CD14-positive monocyte (primary cell): ENCODE measurements around the gene ITGAV. TPM values are rescaled to one million over a fixed set of nuclear protein-coding genes. Genes with fewer than 3 reads are reported as not detected.

Source experiments
- DNase-seq, 3 donors: peaks; one replicate each; pipeline ENCODE4 v3.0.0-alpha.2; 2011 to 2022
- H2AFZ ChIP-seq: 2 replicates; pipeline ENCODE4 v1.6.0; 2012; ENCODE audit warnings: mild to moderate bottlenecking, low read depth, low read length, inconsistent platforms; ENCODE audit not compliant: insufficient read depth, poor library complexity, severe bottlenecking
- H3K27ac ChIP-seq, 2 donors: 1 replicate in 1 of 2; 2 replicates in 1 of 2; pipeline ENCODE4 v1.5.1; 2012 to 2013; ENCODE audit warnings: low read length in 2 of 2, control low read depth in 1 of 2, inconsistent platforms in 1 of 2, low read depth in 1 of 2, mild to moderate bottlenecking in 1 of 2
- H3K27me3 ChIP-seq, 2 donors: one replicate each; pipeline versions ENCODE4 v1.6.0 to v1.6.1; 2011 to 2013; ENCODE audit warnings: low read length in 2 of 2; ENCODE audit not compliant: control insufficient read depth in 2 of 2, insufficient read depth in 2 of 2
- H3K36me3 ChIP-seq, 2 donors: replicated peaks in 1 of 2; 1 replicate in 1 of 2; 2 replicates in 1 of 2; pipeline versions ENCODE4 v1.5.1 to v1.6.1; 2012 to 2013; ENCODE audit warnings: low read length in 2 of 2, control low read depth in 1 of 2, inconsistent platforms in 1 of 2, mild to moderate bottlenecking in 1 of 2; ENCODE audit not compliant: insufficient read depth in 2 of 2, control insufficient read depth in 1 of 2
- H3K4me1 ChIP-seq, 2 donors: 1 replicate in 1 of 2; 2 replicates in 1 of 2; pipeline versions ENCODE4 v1.5.1 to v1.6.1; 2012 to 2013; ENCODE audit warnings: low read length in 2 of 2, control low read depth in 1 of 2, inconsistent platforms in 1 of 2, mild to moderate bottlenecking in 1 of 2, moderate library complexity in 1 of 2; ENCODE audit not compliant: insufficient read depth in 2 of 2, control insufficient read depth in 1 of 2
- H3K4me2 ChIP-seq: replicated peaks from 2 replicates; pipeline ENCODE3; 2012; ENCODE audit warnings: low read length, moderate library complexity, mild to moderate bottlenecking; ENCODE audit not compliant: poor library complexity, severe bottlenecking; ENCODE audit errors: extremely low read depth
- H3K4me3 ChIP-seq, 3 experiments: fragments of 200-600 bp in 1 of 3; sonication (generic) in 1 of 3; replicated peaks in 1 of 3; 1 replicate in 2 of 3; 2 replicates in 1 of 3; pipeline ENCODE4 v1.5.1; 2011 to 2013; ENCODE audit warnings: low read length in 3 of 3, mild to moderate bottlenecking in 3 of 3, control low read depth in 2 of 3, low read depth in 2 of 3, inconsistent platforms in 1 of 3, moderate library complexity in 1 of 3
- H3K79me2 ChIP-seq: 2 replicates; pipeline ENCODE4 v1.6.0; 2012; ENCODE audit warnings: mild to moderate bottlenecking, control low read depth, inconsistent platforms, low read length, moderate library complexity; ENCODE audit not compliant: insufficient read depth
- H3K9ac ChIP-seq: 2 replicates; pipeline ENCODE4 v1.6.0; 2017; ENCODE audit warnings: low read length, mild to moderate bottlenecking; ENCODE audit not compliant: insufficient read depth, poor library complexity, severe bottlenecking
- H3K9me3 ChIP-seq, 2 donors: replicated peaks in 1 of 2; 1 replicate in 1 of 2; 2 replicates in 1 of 2; pipeline versions ENCODE4 v1.5.1 to v1.6.1; 2012 to 2013; ENCODE audit warnings: low read length in 2 of 2, control low read depth in 1 of 2; ENCODE audit not compliant: control insufficient read depth in 1 of 2, insufficient read depth in 1 of 2
- H4K20me1 ChIP-seq: 2 replicates; pipeline ENCODE4 v1.6.0; 2012; ENCODE audit warnings: mild to moderate bottlenecking, low read length, control low read depth, moderate library complexity; ENCODE audit not compliant: insufficient read depth
- H3K27ac Mint-ChIP-seq, 7 donors: one replicate each; pipeline ENCODE4 v1.8.0; 2020; ENCODE audit warnings: mild to moderate bottlenecking in 7 of 7, mixed read lengths in 7 of 7, moderate library complexity in 6 of 7, inconsistent platforms in 2 of 7
- H3K27me3 Mint-ChIP-seq, 3 donors: one replicate each; pipeline ENCODE4 v1.8.0; 2021 to 2022; ENCODE audit warnings: low read depth in 3 of 3, mild to moderate bottlenecking in 3 of 3, mixed read lengths in 3 of 3, moderate library complexity in 3 of 3, inconsistent platforms in 1 of 3
- H3K36me3 Mint-ChIP-seq, 2 donors: one replicate each; pipeline ENCODE4 v1.8.0; 2020; ENCODE audit warnings: mixed read lengths in 2 of 2, inconsistent platforms in 1 of 2, mild to moderate bottlenecking in 1 of 2
- H3K4me1 Mint-ChIP-seq: one replicate; pipeline ENCODE4 v1.8.0; 2020; ENCODE audit warnings: mild to moderate bottlenecking, mixed read lengths
- H3K4me3 Mint-ChIP-seq, 2 donors: one replicate each; pipeline ENCODE4 v1.8.0; 2020; ENCODE audit warnings: mild to moderate bottlenecking in 2 of 2, mixed read lengths in 2 of 2, moderate library complexity in 1 of 2
- H3K9me3 Mint-ChIP-seq, 7 donors: one replicate each; pipeline ENCODE4 v1.8.0; 2020 to 2022; ENCODE audit warnings: mixed read lengths in 7 of 7, mild to moderate bottlenecking in 6 of 7, moderate library complexity in 6 of 7, inconsistent platforms in 2 of 7
- CTCF ChIP-seq: fragments of 200-600 bp; IDR thresholded peaks from one replicate; pipeline ENCODE4 v1.8.0; 2022; ENCODE audit warnings: antibody characterized with exemption, mild to moderate bottlenecking
- WGBS: methylation state at CpG from one replicate; pipeline ENCODE4 v1.1.5; 2013; ENCODE audit warnings: missing lambda C conversion rate; ENCODE audit not compliant: insufficient coverage; 5-methylcytosine and 5-hydroxymethylcytosine counted together
- intact Hi-C, 2 donors: fragments of 100-400 bp; cut with micrococcal nuclease; formaldehyde crosslinking; loops; one replicate each; pipeline versions ENCODE4 v1.15.0 to v1.15.1; 2023
- polyA plus RNA-seq, 3 donors: library from polyadenylated mRNA; depleted of rRNA in 1 of 3; unstranded in 2 of 3; stranded (reverse) in 1 of 3; fragments of 300-500 nt in 2 of 3; fragments of >200 nt in 1 of 3; fragmentation: Illumina TruSeq in 2 of 3; gene quantifications; 1 replicate in 2 of 3; 2 replicates in 1 of 3; pipeline ENCODE4 v1.2.3, GENCODE V29; 2012 to 2021

Gene ITGAV
- polyA plus RNA-seq, 3 donors = 4.9 to 8.2 (median 6.0) TPM

GRCh38 chr2:186599186-186599778 is 9.4 kb downstream of the ITGAV start:
- no peak overlapping the region for H2AFZ ChIP-seq
- no peak overlapping the region for H3K9ac ChIP-seq
- no peak for TF ChIP-seq CTCF
- H3K9me3 Mint-ChIP-seq = no peaks in the 10 kb centered on the region
- no peak overlapping the region for H3K27ac ChIP-seq
- peaks cover 18 to 21% of the 10 kb centered on the region in 2 donors for H3K36me3 Mint-ChIP-seq
- H3K9me3 ChIP-seq = no peaks in the 10 kb centered on the region
- peaks cover 0 to 2% (median 0%) of the 10 kb centered on the region in 3 donors for H3K27me3 Mint-ChIP-seq
- H3K4me1 Mint-ChIP-seq = peaks cover 2% of the 10 kb centered on the region
- H3K27me3 ChIP-seq = no peaks in the 10 kb centered on the region
- H4K20me1 ChIP-seq = peaks cover 4% of the 10 kb centered on the region
- H3K79me2 ChIP-seq = peaks cover under 1% of the 10 kb centered on the region
- peaks cover 4 to 24% of the 10 kb centered on the region in 2 donors for H3K36me3 ChIP-seq
- H3K4me3 Mint-ChIP-seq = no peak overlapping the region
- H3K4me2 ChIP-seq = no peak overlapping the region
- no peak for DNase-seq
- intact Hi-C loops = no loop called here
- no CpG with 5 or more reads among the region's 3 CpGs for WGBS
- H3K4me3 ChIP-seq = no peak overlapping the region
- H3K4me1 ChIP-seq = no peaks in the 10 kb centered on the region
- peak overlapping the region in 1 of 7 donors; percentile 46 for H3K27ac Mint-ChIP-seq

- no peak for DNase-seq
- no peak overlapping the region for H3K4me3 ChIP-seq
- H3K4me3 Mint-ChIP-seq = no peak overlapping the region
- H3K36me3 ChIP-seq = peaks cover 4 to 47% of the 10 kb centered on the region in 2 donors
- intact Hi-C loops = loop anchor here in 1 of 2 donors (10.0 kb wide), 1 partner anchor 48 kb away; no protein-coding TSS in a partner anchor
- no peaks in the 10 kb centered on the region for H3K79me2 ChIP-seq
- H4K20me1 ChIP-seq = no peaks in the 10 kb centered on the region
- no peak overlapping the region for H3K4me2 ChIP-seq
- H3K9ac ChIP-seq = no peak overlapping the region
- H3K27me3 ChIP-seq = no peaks in the 10 kb centered on the region
- TF ChIP-seq CTCF = no peak
- H3K9me3 ChIP-seq = no peaks in the 10 kb centered on the region
- no peak overlapping the region for H3K27ac Mint-ChIP-seq
- no CpG with 5 or more reads among the region's 1 CpG for WGBS
- no peak overlapping the region for H2AFZ ChIP-seq
- peaks cover 33 to 40% of the 10 kb centered on the region in 2 donors for H3K36me3 Mint-ChIP-seq
- H3K4me1 ChIP-seq = no peaks in the 10 kb centered on the region
- no peaks in the 10 kb centered on the region for H3K4me1 Mint-ChIP-seq
- H3K27me3 Mint-ChIP-seq = no peaks in the 10 kb centered on the region
- H3K27ac ChIP-seq = no peak overlapping the region
- no peaks in the 10 kb centered on the region for H3K9me3 Mint-ChIP-seq
These were observed 13.4 kb downstream of the ITGAV start for GRCh38 chr2:186603286-186603685.
